Activated CD4-positive, alpha-beta T cell treated with anti-CD3 and anti-CD28 coated beads for 4 hours (primary cell): ENCODE data around the gene MAGEA11.
"Not testable (repeated sequence)": the region's sequence is repeated elsewhere in the genome, so short reads cannot be mapped to it uniquely, and the experiment has no call there.

Experiments used
- DNase-seq, 2 donors: peaks; one replicate each; pipeline ENCODE4 v3.0.0-alpha.2; 2020

The MAGEA11 gene

DNA sequence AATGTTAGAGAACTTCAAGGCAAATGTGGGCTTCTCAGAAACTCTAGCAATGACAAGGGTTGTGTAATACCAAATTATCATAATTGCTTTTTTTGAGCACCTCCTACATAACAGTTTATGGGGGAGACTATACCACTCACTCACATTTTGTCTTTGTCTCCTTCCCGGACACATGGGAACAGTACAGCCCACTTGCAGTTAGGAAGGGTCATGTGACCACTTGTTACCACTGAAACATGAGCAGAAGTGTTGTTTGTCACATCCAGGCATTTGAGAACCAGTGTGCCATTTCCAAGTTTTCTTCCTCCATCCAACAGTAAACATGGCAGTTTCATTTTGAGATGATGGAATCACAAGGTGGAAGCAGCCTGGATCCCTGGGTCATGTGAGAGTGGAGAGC lies 6.9 kb downstream of the MAGEA11 start:
- no peak for DNase-seq

DNA sequence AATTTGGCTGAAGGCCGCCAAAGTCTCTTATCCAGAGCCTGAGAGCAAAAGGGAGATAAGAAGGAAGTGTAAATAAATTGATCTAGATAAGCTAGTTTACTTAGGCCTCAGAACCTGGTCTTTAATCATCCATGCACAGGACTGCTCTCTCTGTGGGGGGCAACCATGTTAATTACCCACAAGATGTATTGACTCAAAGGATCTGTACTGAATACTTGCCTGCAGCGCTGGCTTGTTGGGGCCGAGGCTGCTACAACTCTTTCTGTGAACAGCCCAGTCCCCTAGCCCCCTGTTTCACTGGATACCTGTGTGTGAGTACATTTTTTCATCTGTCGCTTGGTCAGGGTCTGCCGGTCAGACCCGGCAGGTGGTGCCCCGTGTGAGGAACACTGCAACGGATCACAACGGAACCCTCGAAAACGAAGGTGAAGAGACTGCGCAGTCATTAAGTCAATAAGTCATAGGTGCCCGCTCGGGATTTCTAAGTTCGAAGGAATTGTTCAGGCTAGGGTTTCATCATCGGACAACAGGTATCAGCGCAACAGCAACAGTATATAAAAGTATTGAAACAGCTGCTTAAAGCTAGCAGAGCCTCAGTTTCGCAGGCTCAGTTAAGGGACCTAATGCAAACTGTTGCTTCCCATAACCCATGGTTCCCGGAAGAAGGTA lies 8.3 kb downstream of the MAGEA11 start:
- no peak for DNase-seq

DNA sequence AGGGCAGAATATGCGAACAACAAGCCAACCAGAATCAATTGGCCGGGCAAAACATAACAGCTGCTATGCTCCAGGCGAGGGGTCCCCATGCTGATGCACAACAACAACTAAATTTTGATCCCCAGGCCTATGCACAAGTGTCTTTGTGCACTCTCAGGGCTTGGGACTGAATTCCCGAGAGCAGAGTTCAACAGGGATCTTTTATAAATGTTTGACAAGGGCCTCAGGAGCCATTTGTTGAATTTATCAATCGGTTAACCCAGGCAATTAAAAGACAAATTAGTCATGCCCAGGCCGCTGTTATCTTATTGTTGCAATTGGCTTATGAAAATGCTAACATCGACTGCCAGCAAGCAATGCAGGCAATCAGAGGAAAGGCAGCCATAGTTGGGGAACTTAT lies 9.4 kb downstream of the MAGEA11 start:
- not testable (repeated sequence) for DNase-seq

DNA sequence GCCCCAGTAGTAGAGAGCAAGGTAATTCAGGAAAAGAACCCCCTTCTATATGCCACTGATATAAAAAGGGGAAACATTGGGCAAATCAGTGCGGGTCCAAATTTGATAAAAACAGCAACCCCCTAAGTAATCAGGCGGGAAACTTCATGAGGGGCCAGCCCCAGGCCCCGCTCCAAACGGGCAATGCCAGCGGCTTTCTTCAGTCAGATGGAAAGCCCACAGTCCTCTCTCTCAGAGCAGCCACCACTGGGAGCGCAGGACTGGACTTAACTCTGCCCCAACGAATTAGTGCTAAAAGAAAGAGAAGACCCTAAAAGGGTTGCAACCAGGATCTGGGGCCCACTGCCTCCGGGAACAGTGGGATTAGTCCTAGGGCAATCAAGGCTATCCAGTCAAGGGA lies 9.9 kb downstream of the MAGEA11 start:
- no peak for DNase-seq

DNA sequence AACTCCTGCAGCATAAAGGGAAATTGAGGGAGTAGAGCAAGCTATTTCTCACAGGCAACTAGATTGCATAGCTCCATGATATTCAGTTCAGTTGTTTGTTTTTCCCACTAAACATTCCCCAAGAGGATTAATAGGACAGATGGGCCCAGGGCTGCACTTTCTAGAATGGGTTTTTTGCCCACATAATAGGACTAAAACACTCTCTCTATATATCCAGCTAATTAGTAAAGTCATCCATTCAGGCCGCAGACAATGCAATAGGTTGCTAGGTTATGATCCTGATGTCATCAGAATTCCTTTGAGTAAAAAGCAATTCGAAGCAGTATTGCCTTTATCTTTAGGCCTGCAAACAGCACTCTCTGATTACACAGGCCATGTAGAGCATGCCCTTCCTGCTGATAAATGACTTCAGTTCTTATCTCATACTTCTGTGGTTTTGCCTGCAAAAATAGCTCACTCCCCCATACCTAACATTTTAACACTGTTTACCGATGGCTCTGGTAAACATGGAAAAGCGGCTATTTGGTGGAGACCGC lies 11.8 kb downstream of the MAGEA11 start:
- DNase-seq = not testable (repeated sequence)

DNA sequence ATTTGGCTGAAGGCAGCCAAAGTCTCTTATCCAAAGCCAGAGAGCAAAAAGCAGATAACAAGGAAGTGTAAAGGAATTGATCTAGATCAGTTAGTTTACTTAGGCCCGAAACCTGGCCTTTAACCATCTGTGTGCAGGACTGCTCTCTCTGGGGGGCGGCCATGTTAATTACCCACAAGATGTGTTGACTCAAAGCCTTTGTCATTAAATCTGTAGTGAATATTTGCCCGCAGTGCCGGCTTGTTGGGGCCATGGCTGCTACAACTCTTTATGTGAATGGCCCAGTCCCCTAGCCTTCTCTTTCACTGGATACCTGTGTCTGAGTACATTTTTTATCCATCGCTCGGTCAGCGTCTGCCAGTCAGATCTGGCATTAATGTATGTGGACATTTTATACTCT lies 15.4 kb downstream of the MAGEA11 start:
- not testable (repeated sequence) for DNase-seq

DNA sequence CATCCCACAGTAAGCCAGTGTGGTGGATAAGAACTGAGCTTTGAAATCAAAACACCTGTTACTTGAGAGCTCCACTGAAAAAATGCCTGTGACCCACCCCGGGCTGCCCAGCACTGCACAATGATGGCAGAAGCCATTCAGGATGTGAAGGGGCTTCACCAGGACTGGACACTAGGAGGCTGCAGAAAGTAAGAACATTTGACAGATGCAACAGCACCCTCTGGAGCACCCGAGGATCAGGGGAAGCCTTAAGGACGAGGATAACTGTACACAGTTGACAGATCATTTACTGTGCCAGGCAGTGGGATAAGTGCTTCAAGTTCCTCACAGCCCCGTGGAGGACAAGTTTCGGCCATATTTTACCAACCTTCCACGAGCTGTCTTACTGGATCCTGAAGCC lies 30.4 kb downstream of the MAGEA11 start:
- DNase-seq = not testable (repeated sequence)

DNA sequence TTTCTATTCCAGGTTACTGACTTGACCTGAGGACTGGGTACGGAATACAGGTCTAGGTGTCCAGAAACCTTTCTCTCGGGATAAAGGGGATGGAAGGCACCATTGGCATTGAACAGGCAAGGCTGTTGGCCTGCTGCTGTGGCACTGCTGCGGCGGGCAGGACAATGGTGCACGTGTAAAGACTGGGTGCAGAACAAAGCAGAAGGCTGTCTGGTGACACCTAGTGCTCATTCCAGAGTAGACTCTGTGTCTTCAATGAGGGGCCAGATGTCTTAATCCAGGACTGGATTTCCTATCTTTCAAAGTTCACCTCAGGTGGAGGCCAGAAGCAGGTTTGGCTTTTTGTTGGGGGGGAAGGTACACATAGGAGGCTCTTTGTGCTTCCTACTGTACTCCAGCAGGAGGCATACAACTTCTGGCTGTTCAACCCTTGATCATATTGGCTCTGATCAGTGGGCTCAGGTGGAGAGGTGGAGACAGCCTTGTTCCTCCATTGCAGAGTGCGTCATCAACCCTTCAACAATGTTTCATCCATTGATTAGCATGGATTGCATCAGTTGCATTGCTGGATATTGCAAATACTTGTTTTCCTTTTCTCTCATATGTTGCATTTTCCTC lies 34.6 kb downstream of the MAGEA11 start:
- DNase-seq = not testable (repeated sequence)

DNA sequence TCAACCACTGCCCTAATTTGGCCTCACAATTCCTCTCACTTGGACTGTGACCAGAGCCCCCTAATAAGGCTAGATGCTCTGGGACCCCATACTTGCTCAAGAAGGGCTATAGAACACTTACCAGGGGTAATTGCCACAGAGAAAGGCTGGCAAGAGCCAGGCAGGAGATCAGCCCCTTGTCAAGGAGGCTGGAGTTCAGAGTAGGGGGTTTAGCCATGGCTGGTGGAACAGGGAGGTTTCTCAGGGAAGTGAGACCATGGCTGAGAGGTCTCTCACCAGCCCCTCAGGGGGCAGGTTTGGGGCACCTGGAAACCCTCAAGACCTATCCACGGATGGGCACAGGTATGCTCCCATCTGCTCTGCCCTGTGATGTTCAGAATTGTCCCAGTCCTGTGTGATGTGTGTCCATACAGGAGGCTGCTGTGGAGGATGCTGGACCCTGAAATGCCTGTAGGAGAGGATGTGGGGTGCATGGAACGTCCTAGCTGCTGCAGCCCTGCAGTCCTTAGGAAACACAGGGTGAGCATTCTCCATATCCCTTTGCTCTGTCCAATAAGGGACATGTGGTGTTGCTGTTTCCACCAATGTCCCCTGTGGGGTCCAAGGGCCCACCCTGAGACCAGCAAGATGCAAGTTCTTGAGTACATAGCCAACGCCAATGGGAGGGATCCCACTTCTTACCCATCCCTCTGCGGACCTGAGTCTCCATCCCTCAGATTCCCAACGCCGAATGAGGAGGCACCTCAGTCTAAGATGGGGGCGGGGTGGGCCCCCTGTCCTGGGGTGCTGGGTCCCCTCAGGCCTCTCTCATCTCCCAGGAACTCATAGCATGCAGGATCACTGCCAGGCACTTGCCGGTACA lies 45.6 kb downstream of the MAGEA11 start:
- DNase-seq = no peak

DNA sequence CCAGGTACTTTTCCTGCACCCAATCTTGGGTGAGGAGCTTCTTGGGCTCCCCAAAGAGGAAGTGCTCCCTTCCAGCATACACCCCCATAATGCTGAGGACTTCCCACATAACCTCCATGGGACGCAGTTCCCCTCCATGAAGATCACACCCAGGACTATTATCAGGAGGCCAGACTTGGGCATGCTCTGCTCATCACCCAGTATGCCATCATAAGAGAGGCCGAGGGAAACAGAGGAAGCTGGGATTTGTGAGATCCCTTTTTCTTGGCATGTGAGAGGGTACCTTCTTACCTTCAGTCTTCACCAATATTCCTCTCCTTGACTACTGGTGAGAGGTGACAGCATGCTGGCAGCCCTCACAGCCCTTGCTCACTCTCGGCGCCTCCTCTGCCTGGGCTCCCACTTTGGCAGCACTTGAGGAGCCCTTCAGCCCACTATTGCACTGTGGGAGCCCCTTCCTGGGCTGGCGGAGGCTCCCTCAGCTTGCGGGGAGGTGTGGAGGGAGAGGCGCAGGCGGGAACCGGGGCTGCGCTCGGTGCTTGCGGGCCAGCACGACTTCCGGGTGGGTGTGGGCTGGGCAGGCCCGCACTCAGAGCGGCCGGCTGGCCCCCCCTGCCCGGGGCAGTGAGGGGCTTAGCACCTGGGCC lies 46.3 kb downstream of the MAGEA11 start:
- DNase-seq = no peak

DNA sequence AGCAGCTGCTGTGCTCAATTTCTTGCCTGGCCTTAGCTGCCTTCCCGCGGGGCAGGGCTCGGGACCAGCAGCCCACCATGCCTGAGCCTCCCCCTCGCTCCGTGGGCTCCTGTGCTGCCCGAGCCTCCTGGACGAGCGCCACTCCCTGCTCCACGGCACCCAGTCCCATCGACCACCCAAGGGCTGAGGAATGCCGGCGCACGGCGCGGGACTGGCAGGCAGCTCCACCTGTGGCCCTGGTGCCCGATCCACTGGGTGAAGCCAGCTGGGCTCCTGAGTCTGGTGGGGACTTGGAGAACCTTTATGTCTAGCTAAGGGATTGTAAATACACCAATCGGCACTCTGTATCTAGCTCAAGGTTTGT lies 46.8 kb downstream of the MAGEA11 start:
- DNase-seq = not testable (repeated sequence)

DNA sequence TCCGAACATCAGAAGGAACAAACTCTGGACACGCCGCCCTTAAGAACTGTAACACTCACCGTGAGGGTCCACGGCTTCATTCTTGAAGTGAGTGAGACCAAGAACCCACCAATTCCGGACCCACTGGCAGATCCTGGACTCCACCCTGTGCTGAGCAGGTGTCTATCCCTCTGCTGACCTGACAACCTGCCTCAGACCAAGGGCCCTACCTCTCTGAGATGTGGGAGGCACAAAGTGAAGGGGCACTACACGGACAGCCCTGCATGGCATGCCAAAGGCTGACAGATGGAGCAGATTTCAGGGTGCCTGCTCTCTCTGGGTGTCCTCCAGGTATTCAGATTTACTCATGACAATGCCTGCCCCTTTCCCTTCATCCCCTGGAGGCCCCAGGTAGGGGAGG lies 48.0 kb downstream of the MAGEA11 start:
- no peak for DNase-seq

DNA sequence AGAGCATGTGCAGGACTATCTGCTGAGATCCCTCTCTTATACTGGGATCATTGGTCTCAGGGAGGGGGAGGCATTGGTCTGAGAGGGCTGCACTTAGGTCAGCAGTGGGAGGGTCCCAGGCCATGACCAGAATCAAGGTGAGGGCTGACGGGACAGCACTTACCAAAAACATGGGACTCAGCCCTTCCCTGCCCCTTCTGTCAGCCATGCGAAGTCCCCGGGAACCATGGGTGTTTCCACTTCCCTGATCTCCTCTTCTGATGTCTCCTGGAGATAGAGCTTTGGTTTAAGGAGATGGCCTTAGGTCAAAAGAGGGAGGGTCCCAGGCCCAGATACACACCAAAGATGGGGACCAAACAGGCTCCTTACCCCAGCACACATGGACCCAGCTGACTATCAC lies 49.1 kb downstream of the MAGEA11 start:
- no peak for DNase-seq

DNA sequence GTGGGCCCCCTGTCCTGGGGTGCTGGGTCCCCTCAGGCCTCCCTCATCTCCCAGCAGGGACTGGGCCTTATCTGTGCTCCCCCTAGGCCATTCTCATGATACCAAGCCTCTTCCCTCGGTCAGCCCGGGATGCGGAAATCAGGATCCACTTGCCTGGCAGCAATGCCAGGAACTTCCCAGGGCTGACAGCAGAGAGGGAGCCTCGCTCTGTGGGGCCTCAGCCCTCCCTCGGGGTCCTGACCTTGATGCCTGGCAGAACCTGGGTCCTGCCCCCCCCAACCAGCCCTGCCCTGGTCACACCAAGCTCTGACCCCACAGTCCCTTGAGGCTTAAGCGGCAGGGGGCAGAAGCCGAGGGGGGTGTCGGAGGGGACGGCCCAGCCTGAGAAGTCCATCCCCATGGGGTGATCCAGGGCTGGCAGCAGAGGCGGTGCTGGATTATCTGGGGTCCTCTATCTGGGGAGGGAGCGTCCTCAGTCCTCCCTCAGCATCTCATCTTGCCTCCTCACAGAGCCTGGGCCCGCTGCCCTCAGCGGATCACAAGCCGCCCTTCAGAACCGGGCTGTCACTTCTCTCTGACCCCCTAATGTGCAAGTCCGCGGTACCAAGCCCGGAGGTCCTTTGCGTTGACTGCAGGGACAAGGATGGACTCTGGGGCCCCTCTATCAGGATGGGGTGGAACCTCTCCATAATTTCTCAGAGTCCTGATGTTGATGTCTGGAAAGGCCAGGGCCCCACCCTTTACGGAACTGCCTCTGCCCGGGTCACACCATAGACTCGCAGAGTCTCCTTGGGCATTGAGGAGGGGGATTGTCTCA lies 50.2 kb downstream of the MAGEA11 start:
- not testable (repeated sequence) for DNase-seq

DNA sequence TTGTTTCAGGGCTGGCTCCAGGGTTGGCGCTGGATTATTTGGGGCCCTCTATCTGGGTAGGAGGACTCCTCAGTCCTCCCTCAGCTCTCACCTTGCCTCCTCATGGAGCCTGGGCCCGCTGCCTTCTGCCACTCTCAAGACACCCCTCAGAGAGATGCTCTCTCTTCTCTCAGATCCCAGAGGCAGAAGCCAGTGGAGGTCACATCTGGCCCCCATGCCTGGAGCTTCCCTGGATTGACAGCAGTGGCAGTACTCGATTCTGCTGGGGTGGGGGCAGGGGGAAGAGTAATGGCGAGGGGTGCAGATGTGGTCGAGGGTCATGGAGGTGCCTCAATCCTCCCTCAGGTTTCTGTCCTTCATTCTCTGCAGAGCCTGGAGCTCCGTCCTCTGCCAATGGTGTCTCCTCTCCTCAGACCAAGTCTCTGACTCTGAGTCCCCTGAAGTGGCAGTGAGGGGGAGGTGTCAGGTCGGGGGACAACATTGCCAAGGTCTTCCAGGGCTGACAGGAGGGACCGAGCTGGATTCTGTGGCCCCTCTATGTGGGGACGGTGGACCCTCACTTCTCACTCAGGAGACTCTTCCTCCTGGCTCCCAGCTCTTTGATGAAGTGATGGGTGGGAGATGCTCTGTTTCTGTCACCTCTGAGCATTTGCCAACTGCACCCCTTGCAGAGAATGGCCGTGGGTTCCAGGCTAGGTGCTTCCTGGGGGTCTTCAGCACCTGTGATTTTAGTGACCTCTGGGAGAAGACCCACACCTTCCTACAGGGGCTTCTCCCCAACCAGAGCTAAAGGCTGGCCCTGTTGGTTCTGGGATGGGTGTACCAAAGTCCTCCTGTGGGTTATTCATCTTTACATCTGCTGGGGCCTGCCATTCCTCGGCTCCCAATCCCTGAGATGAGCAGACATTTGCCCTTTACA lies 51.1 kb downstream of the MAGEA11 start:
- DNase-seq = no peak
